ENCODE results near the gene HOXA13. TPM values are rescaled to one million over a fixed set of nuclear protein-coding genes. Genes with fewer than 3 reads are reported as not detected.

HOXA13 gene
- total RNA-seq, 1 experiment from 2014 or later: 2.0 TPM

DNA sequence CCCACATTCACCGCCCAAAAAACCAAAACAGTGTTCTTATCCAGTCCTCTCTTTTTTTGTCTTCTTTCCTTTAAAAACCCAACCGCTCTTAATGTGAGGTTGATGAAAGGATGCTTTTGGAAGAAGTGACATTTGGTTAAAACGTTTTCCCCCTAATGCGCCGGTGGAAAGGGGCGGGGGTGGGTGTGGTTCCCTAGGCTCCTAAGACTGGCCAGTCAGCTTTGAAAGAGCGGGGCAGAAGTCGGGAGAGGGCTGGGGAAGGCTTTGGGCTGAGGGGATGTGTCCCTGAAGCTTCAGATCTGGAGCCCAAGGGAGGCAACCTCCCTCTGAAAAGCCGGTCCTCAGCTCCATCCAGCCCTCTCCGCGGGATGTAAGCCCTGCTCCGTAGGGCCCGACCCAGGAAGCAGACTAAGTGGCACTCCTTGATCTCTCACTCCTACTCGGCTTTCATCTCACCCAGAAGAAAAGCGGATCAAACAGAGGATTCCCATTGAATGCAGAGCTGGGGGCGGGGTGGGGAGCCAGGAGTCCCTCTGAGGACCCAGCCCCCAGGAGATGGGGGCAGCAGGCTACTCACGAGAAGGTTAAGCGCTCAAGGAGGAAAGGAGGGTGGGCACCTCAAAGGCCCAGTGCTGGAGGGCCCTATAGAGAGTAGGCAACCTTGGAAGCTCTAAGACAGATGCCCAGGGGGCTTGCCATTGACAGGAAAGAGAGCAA, 40.3 kb upstream of the HOXA13 start:
- in situ Hi-C loops (cut with HindIII; ENCODE audit: low pct_unique_long_range_greater_than_20kb, low sequenced_read_pairs): no loop called here
- no peak for DNase-seq (ENCODE audit: low read depth, low spot score)

DNA sequence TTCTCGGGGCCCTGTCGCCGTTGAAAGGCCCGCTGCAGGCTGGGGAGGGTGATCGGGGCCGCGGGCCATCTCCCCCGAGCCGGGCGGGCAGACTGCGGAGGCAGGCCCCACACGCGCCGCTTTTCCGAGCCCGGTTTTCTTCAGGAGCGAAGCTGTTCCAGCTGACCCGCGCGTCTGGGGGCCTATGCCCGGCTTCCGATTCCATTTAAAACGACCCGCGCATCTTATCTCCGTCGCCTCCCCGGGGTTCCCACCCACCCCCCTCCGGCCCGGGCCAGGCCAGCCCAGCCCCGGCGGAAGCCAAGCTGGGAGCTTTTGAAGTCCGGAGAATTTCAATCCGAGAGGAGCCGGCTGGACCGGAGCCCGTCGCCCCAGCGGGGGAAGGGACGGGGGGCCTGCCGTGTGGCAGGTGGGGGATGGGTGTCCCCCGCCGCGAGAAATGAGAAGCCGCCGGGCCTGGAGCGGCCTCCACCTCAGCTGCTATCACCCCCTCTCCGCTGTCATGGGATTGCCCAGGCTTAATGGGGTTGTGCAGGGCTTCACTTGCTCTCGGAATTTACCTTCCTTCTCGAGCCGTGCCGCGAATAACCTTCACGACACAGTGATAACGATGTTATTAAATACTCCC, 39.6 kb upstream of the HOXA13 start:
- no peak for DNase-seq (ENCODE audit: low read depth, low spot score)
- in situ Hi-C loops (cut with HindIII; ENCODE audit: low pct_unique_long_range_greater_than_20kb, low sequenced_read_pairs): no loop called here

DNA sequence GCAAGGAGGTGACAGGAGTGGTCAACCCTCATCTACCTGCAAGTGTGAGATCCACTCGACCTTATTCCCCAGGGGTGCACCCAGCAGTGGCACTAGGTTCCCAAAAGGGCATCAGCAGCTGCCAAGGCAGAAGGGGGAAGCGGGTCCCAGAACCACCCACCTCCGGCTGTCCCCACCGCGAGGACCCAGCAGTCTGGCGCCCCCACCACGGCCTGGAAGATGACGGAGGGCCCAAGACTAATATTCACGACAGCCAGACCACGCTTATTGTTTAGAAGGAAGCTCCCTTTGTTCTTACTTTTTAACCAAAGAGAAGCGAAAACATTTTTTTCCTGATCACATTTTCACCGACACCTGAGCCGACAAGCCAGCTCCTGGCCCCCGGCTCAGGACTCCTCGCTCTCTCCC, 39.1 kb upstream of the HOXA13 start:
- in situ Hi-C loops (cut with HindIII; ENCODE audit: low pct_unique_long_range_greater_than_20kb, low sequenced_read_pairs): no loop called here
- DNase-seq (ENCODE audit: low read depth, low spot score): no peak

- in situ Hi-C loops (cut with HindIII; ENCODE audit: low pct_unique_long_range_greater_than_20kb, low sequenced_read_pairs): no loop called here
- DNase-seq (ENCODE audit: low read depth, low spot score): peak; percentile 23
These were observed 37.9 kb upstream of the HOXA13 start for GRCh38 chr7:27237735-27238334.

DNA sequence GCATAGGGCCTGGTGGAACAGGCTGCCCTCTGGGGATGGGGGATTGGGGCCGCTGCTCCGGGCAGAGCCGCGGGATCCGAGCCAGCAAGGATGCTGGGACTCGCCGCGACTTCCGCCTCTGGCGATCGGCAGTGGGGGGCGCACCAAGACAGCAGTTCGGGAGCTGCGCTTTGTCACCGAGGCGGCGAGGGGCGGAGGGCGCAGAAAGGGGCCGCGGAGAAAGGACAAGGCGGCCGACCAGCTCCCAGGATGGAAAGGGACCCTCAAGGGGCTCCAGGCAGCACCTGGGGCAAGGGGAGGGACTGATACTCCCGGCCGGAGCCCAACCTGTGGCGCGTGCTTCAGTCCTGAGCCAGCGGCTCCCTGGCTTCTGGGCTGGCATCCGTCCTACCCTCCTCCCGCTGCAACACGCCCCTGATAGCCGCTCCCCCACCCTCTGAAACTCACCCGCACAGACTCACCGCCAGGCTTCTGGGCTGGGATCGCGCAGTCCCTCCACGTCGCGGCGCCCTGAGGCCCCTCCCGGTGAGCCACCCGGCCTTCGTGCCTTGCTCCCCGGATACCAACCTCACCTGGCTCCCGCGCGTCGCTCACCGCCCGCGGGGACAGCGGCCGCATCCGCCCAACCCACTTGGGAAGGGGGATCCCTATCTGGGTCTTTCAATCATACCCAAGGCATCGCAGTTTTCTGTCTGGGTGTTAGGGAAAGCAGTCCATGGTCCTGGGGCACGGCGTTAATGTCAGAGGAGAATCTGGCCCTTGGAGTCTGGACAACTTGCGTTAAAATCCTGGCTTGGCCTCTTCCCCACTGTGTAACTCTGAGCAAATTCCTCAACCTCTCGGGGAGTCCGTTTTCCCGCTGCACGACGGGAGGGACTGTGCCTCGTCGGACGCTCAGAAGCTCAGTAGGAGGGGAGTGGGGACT, 35.8 kb upstream of the HOXA13 start:
- peak; percentile 25 for DNase-seq (ENCODE audit: low read depth, low spot score)
- in situ Hi-C loops (cut with HindIII; ENCODE audit: low pct_unique_long_range_greater_than_20kb, low sequenced_read_pairs): no loop called here

DNA sequence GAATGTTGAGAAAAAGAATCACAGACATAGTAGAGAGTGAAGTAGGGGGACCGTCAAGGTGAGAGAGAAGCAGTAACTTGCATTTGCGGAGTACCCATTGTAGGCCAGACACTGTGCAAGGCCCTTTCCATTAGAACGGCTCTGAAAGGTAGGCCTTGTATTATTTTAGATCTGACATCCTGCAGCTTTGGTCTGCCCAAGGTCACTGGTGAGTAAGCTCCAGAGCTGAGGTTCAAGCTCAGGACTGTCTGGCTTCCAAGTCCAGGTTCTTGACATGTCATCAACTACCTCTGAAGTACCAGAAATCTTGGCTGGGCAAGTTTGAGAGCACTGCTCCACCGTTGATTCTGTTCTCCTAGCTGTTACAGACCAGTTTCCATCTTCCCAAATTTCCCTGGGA, 29.6 kb upstream of the HOXA13 start:
- in situ Hi-C loops (cut with HindIII; ENCODE audit: low pct_unique_long_range_greater_than_20kb, low sequenced_read_pairs): no loop called here

DNA sequence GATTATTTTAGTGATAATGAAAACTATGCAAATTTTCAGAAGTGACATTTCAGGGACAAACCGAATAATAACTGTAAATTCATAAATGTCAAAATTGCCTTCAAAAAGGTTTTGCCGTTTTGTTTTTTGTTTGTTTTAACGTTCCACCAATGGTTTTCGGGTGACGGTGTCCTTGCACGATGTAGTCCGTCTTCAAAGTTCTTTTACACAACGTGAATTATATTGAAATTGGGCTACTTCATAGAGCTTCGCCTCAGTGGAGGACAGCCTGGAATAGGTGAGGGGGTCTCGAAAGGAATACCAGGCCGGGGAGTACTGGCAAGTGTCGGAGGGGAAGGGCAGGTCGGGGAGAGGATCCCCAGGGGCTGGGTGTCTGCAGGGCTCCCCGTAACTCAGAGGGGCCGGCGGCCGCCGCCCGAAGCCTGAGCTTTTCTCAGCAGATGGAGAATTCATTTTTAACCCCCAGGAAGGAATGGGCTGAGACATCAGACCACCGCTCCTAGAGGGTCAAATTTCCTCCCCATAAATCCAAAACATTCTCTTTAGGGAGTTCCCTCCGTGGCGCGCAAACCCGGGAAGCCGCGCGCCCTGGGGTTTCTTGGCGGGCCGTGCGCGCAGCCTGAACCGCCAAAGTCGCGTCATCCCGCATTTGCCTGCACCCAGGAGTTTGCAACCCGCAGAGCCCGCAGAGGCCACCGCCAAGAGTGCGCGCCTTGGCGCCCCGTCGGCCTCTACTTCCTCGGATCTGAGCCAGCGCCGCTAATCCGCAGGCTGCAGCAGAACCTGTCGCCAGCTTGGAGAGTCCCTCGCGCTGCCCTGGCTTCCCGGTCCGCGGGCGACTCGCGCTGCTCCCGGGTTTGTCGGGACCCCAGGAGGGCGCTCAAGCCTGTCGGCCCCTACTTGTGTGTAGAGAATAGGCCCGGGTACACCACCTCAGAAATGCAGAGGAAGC, 25.4 kb upstream of the HOXA13 start:
- in situ Hi-C loops (cut with HindIII; ENCODE audit: low pct_unique_long_range_greater_than_20kb, low sequenced_read_pairs): loop anchor here (25.0 kb wide), 1 partner anchor 362 kb away; no protein-coding TSS in a partner anchor
- no peak for DNase-seq (ENCODE audit: low read depth, low spot score)

More for the DNA sequence above, 29.6 kb upstream of the HOXA13 start:
- no peak for DNase-seq (ENCODE audit: low read depth, low spot score)

DNA sequence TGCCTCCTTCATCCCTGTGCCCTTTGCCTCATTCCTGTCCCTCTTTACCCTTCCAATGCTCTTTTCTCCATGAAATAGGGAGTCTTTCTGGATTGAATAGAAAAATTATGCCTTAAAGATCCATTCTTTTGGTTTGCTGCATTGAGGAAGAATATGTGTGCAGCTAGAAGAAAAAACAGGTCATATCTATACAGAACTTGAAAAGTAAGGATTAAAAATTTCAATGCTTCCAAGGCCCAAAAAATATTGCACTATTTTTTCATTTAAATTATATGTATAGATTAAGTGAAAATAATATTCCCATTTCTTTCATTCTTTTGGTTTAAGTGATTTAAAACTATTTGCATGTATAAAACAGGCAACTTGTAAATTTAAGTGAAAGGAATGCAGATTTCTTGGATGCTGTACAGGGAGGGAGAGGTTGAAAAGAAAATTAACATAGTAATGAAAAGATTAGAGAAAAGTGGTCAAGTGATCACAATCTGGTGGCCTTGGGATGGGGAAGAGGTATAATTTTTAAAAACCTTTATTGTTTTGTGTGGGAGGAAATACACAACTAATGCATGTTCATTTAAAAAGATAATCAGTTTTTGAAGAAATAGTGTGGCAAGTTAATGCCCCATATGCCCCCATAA, 24.2 kb upstream of the HOXA13 start:
- in situ Hi-C loops (cut with HindIII; ENCODE audit: low pct_unique_long_range_greater_than_20kb, low sequenced_read_pairs): loop anchor here (25.0 kb wide), 1 partner anchor 363 kb away; no protein-coding TSS in a partner anchor
- no peak for DNase-seq (ENCODE audit: low read depth, low spot score)

DNA sequence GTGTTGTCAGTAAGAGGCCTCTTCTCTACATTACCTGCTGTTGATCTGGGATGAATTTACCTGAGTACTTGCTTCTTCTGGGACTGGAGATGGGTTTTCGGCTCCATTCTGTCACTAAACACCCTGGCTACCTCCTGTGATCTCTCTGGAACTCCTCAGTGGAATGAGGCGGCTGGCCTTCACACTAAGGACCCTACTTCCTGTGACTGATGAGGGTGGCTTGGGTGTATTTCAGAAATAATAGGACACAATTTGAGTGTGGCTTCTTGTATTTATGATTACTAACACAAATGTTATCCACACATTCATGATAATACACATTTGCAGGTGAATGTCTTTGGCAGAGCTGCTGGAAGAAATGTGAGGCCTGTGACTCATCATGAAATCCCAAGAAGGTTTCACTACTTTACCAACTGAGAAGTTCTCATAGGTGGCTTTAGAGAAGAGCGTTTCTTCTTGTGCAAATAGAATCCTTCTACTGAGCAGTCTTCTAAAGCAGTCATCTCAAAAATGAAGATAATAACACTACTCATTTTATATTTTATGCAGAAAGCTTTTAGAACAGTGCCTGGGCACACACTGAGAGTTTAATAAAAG, 21.4 kb upstream of the HOXA13 start:
- in situ Hi-C loops (cut with HindIII; ENCODE audit: low pct_unique_long_range_greater_than_20kb, low sequenced_read_pairs): loop anchor here (25.0 kb wide), 1 partner anchor 366 kb away; no protein-coding TSS in a partner anchor

GRCh38 chr7:27220440-27220955, 20.6 kb upstream of the HOXA13 start:
- in situ Hi-C loops (cut with HindIII; ENCODE audit: low pct_unique_long_range_greater_than_20kb, low sequenced_read_pairs): loop anchor here (25.0 kb wide), 1 partner anchor 367 kb away; no protein-coding TSS in a partner anchor
- DNase-seq (ENCODE audit: low read depth, low spot score): no peak

More for the DNA sequence above, 21.4 kb upstream of the HOXA13 start:
- no peak for DNase-seq (ENCODE audit: low read depth, low spot score)

GRCh38 chr7:27219821-27220220, 19.9 kb upstream of the HOXA13 start:
- DNase-seq (ENCODE audit: low read depth, low spot score): no peak
- in situ Hi-C loops (cut with HindIII; ENCODE audit: low pct_unique_long_range_greater_than_20kb, low sequenced_read_pairs): loop anchor here (25.0 kb wide), 1 partner anchor 367 kb away; no protein-coding TSS in a partner anchor

GRCh38 chr7:27217951-27218350, 18.1 kb upstream of the HOXA13 start:
- DNase-seq (ENCODE audit: low read depth, low spot score): no peak
- in situ Hi-C loops (cut with HindIII; ENCODE audit: low pct_unique_long_range_greater_than_20kb, low sequenced_read_pairs): loop anchor here (25.0 kb wide), 1 partner anchor 369 kb away; no protein-coding TSS in a partner anchor

GRCh38 chr7:27215356-27215755, 15.5 kb upstream of the HOXA13 start:
- in situ Hi-C loops (cut with HindIII; ENCODE audit: low pct_unique_long_range_greater_than_20kb, low sequenced_read_pairs): loop anchor here (25.0 kb wide), 1 partner anchor 372 kb away; no protein-coding TSS in a partner anchor

DNA sequence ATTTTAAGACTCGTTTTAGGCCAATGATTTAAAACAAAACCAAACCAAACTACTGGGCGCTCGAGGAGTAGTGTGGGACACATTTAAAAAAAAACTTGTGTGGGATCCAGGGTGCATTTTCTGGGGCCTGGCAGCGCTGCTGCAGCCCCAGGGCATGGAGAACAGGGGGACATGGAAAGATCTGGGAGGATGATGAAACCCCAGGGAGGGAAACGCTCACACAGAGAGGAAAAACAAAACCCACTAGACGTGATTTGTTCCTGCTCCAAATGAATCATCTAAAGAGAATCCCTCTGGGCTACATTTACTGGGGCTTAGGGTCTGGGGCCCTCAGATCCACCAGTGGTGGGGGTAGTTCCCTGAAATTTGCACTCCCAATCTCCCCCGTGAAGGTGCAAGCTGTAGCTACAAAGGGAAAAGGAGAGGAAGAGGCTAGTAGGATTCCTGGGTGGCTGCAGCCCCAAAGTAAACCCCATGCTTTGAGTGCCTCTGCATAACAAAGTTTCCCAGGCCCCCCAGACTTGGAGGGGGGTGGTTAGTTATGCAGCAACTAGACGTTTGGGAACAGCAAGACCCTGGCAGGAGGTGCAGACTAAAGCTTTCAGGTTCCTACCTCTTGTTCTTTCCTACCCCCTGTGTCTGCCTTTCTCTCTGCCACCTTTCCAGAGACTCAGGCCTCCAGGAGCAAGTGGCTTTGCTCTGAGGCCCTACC, 14.5 kb upstream of the HOXA13 start:
- in situ Hi-C loops (cut with HindIII; ENCODE audit: low pct_unique_long_range_greater_than_20kb, low sequenced_read_pairs): loop anchor here (25.0 kb wide), 1 partner anchor 373 kb away; no protein-coding TSS in a partner anchor
- DNase-seq (ENCODE audit: low read depth, low spot score): no peak

More at GRCh38 chr7:27215356-27215755, 15.5 kb upstream of the HOXA13 start:
- no peak for DNase-seq (ENCODE audit: low read depth, low spot score)
